ENCODE data around the gene AP4E1. TPM values are rescaled to one million over a fixed set of nuclear protein-coding genes. Genes with fewer than 3 reads are reported as not detected.

AP4E1 gene
- 16.3 TPM for total RNA-seq

GRCh38 chr15:50908209-50909009 lies at the start of gene AP4E1:
TSS of gene AP4E1 (plus strand) at chr15:50908683. CDS start at chr15:50908779, 96 bp downstream.

Other genes starting within 250 kb of the AP4E1 start
- gene TRPM7, start 221.9 kb upstream of the AP4E1 start, total RNA-seq, result 87.0 TPM
- gene SPPL2A, start 143.0 kb upstream of the AP4E1 start, total RNA-seq, result 54.5 TPM
- 0.94 TPM for gene TNFAIP8L3, start 186.2 kb downstream of the AP4E1 start, total RNA-seq

Measured in parietal lobe (tissue), 1 donor.